Measurements from ENCODE around the gene FANCI. TPM values are rescaled to one million over a fixed set of nuclear protein-coding genes. Genes with fewer than 3 reads are reported as not detected.
A peak's percentile ranks its signal among the peaks of the same experiment; 100 is the strongest.

The FANCI gene
- total and polyA plus RNA-seq, 2 of the 13 experiments (the other 11 are each of a cell fraction or from before 2014, with no cell fraction given): 15.7 to 68.8 TPM

DNA sequence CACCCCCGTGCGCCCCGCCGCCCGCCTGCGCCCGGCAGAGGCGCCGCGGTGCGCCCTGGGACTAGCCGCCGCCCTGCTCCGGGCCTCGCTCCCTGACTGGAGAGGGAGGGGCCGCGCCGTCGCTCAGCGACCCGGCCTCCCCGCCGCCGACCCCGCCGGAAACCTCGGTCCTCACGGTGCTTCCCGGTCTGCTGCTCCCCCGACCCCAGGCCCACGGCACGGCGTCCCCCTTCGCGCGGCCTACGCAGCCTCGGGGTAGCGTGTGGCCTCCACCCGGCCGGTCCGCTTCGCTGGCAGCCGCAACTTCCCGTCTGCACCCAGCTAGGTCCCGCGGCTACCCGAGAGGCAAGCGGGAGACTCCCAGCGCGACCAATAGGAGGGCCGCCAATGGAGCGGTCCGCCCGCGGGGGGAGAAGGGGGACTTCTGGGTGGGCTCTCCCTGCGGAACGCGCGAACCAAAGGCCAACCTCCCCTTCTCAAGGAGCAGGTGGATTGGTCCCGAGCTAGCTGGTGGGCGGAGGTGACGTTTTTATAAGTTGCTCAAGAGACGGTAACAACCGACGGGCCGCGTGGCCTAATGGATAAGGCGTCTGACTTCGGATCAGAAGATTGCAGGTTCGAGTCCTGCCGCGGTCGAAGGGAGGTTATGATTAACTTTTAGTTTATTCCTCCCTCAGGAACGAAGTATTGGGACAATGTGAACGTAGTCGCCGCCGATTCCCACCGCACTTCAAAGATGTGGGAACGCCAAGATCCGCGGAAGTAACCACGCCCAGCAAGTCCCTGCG lies 90.9 kb downstream of the FANCI start, which contains the start of gene POLG (continued):
- TF ChIP-seq ISX (CRISPR knock-in tag; conservative IDR thresholded peaks at IDR 0.05): 0 out of 2 replicates have a peak, but pooled peaks have one; percentile 40
- TF ChIP-seq CAMTA2 (CRISPR knock-in tag; IDR thresholded peaks at IDR 0.05; ENCODE audit: borderline replicate concordance): peak; percentile 82; the same call in 1 of the 2 replicates
- TF ChIP-seq, protein P1, sequence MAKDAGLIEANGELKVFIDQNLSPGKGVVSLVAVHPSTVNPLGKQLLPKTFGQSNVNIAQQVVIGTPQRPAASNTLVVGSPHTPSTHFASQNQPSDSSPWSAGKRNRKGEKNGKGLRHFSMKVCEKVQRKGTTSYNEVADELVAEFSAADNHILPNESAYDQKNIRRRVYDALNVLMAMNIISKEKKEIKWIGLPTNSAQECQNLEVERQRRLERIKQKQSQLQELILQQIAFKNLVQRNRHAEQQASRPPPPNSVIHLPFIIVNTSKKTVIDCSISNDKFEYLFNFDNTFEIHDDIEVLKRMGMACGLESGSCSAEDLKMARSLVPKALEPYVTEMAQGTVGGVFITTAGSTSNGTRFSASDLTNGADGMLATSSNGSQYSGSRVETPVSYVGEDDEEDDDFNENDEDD (CRISPR knock-in tag; IDR thresholded peaks at IDR 0.05; ENCODE audit: borderline replicate concordance): peak; percentile 85; the same call in 1 of the 2 replicates
- no peak for TF ChIP-seq NR2C2 (CRISPR knock-in tag; IDR thresholded peaks at IDR 0.05; ENCODE audit: borderline replicate concordance)
- TF ChIP-seq ZNF83 (CRISPR knock-in tag; IDR thresholded peaks at IDR 0.05; ENCODE audit: borderline replicate concordance): peak; percentile 20; the same call in 1 of the 2 replicates
- peak; percentile 91 for TF ChIP-seq MED13 (CRISPR knock-in tag; IDR thresholded peaks at IDR 0.05)
- peak; percentile 84 for TF ChIP-seq RFXAP (CRISPR knock-in tag; IDR thresholded peaks at IDR 0.05; ENCODE audit: borderline replicate concordance)
- TF ChIP-seq TARDBP (CRISPR knock-in tag; IDR thresholded peaks at IDR 0.05): peak; percentile 91
- TF ChIP-seq, protein P2, sequence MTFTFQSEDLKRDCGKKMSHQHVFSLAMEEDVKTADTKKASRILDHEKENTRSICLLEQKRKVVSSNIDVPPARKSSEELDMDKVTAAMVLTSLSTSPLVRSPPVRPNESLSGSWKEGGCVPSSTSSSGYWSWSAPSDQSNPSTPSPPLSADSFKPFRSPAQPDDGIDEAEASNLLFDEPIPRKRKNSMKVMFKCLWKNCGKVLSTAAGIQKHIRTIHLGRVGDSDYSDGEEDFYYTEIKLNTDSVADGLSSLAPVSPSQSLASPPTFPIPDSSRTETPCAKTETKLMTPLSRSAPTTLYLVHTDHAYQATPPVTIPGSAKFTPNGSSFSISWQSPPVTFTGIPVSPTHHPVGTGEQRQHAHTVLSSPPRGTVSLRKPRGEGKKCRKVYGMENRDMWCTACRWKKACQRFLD (CRISPR knock-in tag; IDR thresholded peaks at IDR 0.05; ENCODE audit: borderline replicate concordance): peak; percentile 39; the same call in 1 of the 2 replicates
- TF ChIP-seq FOXP1 (IDR thresholded peaks at IDR 0.05): no peak
- 0 out of 2 replicates have a peak, but pooled peaks have one; percentile 17 for TF ChIP-seq FOXP1 (CRISPR knock-in tag; IDR thresholded peaks at IDR 0.05)
- TF ChIP-seq, protein P3, sequence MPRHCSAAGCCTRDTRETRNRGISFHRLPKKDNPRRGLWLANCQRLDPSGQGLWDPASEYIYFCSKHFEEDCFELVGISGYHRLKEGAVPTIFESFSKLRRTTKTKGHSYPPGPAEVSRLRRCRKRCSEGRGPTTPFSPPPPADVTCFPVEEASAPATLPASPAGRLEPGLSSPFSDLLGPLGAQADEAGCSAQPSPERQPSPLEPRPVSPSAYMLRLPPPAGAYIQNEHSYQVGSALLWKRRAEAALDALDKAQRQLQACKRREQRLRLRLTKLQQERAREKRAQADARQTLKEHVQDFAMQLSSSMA (CRISPR knock-in tag; IDR thresholded peaks at IDR 0.05): no peak; the same call in 1 of the 2 replicates
- TF ChIP-seq ZBTB1 (CRISPR knock-in tag; IDR thresholded peaks at IDR 0.05; ENCODE audit: borderline replicate concordance): no peak
- no peak for TF ChIP-seq MAFK (conservative IDR thresholded peaks at IDR 0.05 in 1 of 2, IDR thresholded peaks at IDR 0.05 in 1 of 2; ENCODE audit: low read length in 2 of 2)
- no peak for TF ChIP-seq MLLT10 (CRISPR knock-in tag; IDR thresholded peaks at IDR 0.05)
- peak; percentile 53 for TF ChIP-seq NKX3-1 (CRISPR knock-in tag; IDR thresholded peaks at IDR 0.05)
- TF ChIP-seq, protein P4, sequence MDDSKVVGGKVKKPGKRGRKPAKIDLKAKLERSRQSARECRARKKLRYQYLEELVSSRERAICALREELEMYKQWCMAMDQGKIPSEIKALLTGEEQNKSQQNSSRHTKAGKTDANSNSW (CRISPR knock-in tag; IDR thresholded peaks at IDR 0.05; ENCODE audit: borderline replicate concordance): no peak; the same call in 1 of the 2 replicates
- no peak for TF ChIP-seq HNRNPH1 (optimal IDR thresholded peaks at IDR 0.05; ENCODE audit: low read depth, low read length)
- TF ChIP-seq, protein P5, sequence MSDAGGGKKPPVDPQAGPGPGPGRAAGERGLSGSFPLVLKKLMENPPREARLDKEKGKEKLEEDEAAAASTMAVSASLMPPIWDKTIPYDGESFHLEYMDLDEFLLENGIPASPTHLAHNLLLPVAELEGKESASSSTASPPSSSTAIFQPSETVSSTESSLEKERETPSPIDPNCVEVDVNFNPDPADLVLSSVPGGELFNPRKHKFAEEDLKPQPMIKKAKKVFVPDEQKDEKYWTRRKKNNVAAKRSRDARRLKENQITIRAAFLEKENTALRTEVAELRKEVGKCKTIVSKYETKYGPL (CRISPR knock-in tag; IDR thresholded peaks at IDR 0.05): no peak; the same call in 1 of the 2 replicates
- TF ChIP-seq ZNF589 (CRISPR knock-in tag; conservative IDR thresholded peaks at IDR 0.05): 0 out of 2 replicates have a peak, but pooled peaks have one; percentile 68
- peak; percentile 94 for TF ChIP-seq IRX3 (CRISPR knock-in tag; IDR thresholded peaks at IDR 0.05; ENCODE audit: borderline replicate concordance, low read depth)
- no peak for TF ChIP-seq CBX1 (IDR thresholded peaks at IDR 0.05; ENCODE audit: low read depth)
- TF ChIP-seq, protein P6, sequence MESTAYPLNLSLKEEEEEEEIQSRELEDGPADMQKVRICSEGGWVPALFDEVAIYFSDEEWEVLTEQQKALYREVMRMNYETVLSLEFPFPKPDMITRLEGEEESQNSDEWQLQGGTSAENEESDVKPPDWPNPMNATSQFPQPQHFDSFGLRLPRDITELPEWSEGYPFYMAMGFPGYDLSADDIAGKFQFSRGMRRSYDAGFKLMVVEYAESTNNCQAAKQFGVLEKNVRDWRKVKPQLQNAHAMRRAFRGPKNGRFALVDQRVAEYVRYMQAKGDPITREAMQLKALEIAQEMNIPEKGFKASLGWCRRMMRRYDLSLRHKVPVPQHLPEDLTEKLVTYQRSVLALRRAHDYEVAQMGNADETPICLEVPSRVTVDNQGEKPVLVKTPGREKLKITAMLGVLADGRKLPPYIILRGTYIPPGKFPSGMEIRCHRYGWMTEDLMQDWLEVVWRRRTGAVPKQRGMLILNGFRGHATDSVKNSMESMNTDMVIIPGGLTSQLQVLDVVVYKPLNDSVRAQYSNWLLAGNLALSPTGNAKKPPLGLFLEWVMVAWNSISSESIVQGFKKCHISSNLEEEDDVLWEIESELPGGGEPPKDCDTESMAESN (CRISPR knock-in tag; conservative IDR thresholded peaks at IDR 0.05): peak; percentile 50; the same call in 1 of the 2 replicates

Data from HepG2 (cell line).